DOHH2 (cell line): ENCODE data around the gene GRIP2.

Source experiments
- CTCF ChIP-seq: fragments of 200-600 bp; sonication (generic); IDR thresholded peaks from one replicate; pipeline ENCODE4 v1.5.1; 2014; ENCODE audit warnings: antibody characterized with exemption, mild to moderate bottlenecking, low read depth, low read length; ENCODE audit not compliant: poor library complexity, severe bottlenecking
- EZH2phosphoT487 ChIP-seq: fragments of 200-600 bp; sonication (generic); IDR thresholded peaks from 2 replicates; pipeline ENCODE4 v1.6.1; 2017; ENCODE audit warnings: borderline replicate concordance, mild to moderate bottlenecking, antibody characterized with exemption, low read length, moderate library complexity, mixed read lengths

- TF ChIP-seq CTCF (no peak), EZH2phosphoT487 (no peak)
Observed at GRCh38 chr3:14477311-14477935, 62.7 kb downstream of the GRIP2 start.
